Mesenteric fat pad (tissue), 1 donor: ENCODE measurements around the gene HOXA11. TPM values are rescaled to one million over a fixed set of nuclear protein-coding genes. Genes with fewer than 3 reads are reported as not detected.

ENCODE experiments used
- DNase-seq: peaks from one replicate; pipeline ENCODE4 v3.0.0-alpha.2; 2020; ENCODE audit warnings: low spot score
- total RNA-seq: library from RNA; stranded (reverse); fragmentation: NEBNext Ultra II Directional; extraction: Animal tissue kit (Norgen Biotek cat#: 25700); gene quantifications from one replicate; pipeline ENCODE4 v1.2.1, GENCODE V29; 2021
- donor health status: DM: yes; HTN: yes; CAD: no.

HOXA11 gene
- total RNA-seq, 1 donor from 2014 or later, result 6.1 TPM

DNA sequence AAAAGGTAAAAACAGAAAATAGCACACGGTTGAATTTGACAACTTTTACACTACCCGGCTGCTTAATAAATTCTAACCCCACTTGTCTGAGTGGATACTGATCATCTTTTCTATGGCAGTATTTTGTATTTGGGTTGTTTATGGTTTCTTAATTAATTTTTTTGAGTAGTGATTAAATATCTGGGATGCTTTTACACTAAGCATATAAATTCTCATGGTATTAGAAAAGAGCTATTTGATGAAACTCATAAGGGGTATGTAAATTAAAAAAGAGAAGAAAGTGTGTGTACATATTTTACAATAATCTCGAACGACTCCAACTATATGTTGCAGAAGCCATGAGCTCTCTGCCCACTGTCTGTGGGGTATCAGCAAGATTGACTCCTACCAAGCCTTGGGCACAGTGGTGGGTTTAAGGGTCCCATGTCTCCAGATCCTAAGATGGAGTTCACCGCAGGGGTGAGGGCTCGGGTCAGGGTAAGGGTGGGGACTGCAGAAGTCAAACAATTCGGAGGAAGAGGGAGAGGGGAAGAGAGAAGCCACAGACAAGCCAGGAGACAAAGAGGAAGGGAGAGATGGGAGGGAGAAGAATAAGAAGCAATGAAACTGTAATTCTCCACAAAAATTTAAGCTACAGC, 22.4 kb upstream of the HOXA11 start:
- no peak for DNase-seq

GRCh38 chr7:27205325-27206280, 20.6 kb upstream of the HOXA11 start:
- DNase-seq, result no peak

DNA sequence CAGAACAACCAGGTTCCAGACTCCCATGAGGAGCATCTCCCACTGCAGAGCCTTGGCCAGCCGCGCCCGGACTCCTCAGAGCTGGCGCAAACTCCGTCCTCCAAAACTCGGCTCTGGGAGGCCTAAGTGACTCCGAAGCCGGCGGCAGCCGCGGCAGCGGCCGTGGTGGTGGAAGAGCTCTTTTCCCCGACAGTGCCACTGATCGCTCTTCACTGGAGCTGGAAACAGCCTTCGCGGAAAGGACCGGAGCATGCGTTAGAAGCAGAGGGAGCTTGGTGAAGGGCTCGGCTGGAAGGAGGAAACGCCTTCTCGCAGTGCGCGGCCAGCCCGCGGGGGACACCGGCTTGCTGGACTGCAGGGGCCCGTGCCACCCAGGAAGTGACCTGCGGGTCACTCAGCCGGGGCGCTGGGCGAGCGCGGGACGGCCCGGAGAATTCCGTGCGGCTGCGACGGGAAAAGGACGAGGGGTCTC, 19.9 kb upstream of the HOXA11 start:
- DNase-seq, result no peak

GRCh38 chr7:27203964-27204594, 19.0 kb upstream of the HOXA11 start:
- DNase-seq, result no peak

DNA sequence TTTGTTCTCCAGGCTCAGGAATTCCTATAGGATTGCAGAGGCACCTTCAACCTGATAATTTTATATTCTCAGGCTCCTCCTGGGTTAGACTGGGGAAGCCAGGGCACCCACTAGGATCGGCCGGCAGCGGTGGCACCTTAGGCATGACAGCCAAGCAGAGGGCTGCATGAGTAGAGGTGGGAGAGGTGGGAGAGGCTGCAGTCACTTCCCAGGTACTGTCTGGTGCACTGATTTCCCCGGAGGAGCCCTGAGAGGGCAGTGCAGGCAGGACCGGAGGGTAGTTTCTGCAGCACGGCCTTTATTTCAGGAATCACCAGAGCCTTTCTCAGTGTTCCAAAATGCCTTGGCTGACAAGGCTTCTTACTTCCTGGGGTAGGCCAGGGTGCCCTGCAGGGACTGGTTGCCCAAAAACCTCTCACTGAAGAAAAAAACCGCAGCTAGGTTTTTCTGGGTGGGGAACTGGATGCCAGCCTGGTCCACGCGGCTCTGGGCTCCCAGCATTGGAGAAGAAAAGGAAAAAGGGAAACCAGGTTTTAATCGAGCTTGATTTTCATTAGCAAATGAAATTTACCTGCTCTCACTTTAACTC, 18.4 kb upstream of the HOXA11 start:
- DNase-seq, result no peak

- no peak for DNase-seq
These were observed 17.8 kb upstream of the HOXA11 start for GRCh38 chr7:27202862-27203134.

DNA sequence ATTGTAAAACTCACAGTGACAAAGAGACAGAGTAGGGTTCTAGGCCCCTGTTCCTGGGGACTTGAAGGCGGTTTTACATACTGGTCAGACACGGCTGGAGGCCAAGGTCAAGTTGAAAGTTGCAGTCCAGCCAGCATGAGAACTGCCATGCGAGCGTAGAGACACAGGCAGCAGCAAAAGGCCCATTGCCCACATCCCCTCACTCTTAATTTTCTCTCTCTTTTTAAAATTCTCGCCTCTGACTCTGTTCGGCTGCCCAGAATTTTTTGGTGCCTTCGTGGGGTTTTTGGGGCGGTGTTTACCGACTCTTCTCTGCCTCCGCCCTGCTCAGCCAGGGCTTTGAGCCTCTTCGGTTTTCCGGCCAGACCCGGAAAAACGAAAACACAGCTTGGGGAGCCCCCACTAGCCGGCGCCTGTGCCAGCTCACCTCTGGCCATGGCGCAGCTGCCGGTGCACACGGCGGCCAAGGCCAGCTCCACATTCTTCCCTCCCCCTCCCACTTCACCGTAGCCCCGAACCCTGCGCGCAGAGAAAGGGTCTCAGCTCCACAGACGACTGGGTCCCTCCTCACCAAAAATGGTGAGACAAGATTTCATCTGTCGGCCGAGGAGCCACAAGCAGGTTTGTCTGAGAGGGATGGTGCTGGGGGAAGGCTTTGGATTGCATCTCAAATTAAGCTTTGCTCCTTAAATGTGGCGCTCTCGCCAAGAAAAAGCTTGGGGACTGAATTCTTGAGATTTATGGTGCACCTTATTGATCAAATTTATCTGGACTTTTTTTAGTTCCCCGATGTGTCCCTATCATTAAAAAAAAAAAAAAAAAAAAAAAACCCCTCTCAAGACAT, 17.2 kb upstream of the HOXA11 start:
- DNase-seq, result no peak

DNA sequence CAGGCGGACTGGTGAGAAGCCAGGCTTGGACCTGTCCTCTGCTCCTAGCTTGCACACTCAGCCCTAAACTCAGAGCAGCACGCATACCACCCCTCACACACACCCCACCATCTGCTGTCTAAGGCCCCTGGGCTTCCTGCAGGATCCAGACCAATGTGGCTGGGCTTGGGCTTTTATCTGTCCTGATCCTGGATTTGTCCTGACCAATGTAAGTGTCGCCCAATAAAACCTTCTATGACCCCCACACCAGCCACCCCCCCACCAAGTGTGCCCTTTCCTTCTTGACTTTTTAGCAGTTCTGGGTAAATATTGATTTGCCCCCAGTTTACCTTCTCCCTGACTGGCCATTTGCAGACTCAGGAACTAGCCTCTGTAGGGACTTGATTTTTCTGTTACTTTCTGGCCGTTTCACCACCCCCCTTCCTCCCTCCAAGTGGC, 16.6 kb upstream of the HOXA11 start:
- no peak for DNase-seq

- DNase-seq, result no peak
These were observed 15.9 kb upstream of the HOXA11 start for GRCh38 chr7:27200761-27201579.

- no peak for DNase-seq
These were observed 15.1 kb upstream of the HOXA11 start, which contains the start of gene HOXA13 for GRCh38 chr7:27199849-27200760. TSS of gene HOXA13 (minus strand) at chr7:27200091. CDS start at chr7:27200077, 14 bp downstream.

GRCh38 chr7:27198871-27199801, 14.1 kb upstream of the HOXA11 start:
- peak; percentile 89 for DNase-seq

DNA sequence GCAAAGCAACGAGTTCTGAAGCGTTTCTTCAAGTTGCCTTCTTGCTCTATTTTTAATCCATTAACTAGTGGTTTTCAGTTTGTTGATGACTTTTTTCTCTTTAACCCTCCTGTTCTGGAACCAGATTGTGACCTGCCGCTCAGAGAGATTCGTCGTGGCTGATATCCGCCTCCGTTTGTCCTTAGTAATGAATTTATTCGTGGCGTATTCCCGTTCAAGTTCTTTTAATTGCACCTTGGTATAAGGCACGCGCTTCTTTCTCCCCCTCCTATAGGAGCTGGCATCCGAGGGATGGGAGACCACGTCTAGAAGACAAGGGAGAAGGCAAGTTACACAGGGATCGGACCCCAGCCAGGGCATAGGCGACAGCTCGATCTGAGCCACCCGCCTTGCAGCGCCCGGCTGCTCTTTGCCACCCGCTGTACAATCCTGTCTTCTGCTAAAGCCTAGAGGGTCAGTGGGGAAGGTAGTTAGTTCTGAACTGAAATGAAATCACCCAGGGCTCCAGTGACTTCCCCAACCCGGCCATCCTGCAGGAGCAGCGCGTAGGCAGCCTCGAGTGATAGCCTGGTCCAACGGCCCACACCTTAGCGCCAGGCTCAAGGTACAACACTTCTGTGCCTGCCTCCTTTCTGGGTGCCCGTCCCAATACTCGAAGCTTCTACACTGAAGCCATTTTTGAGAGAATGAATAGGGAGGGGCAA, 13.3 kb upstream of the HOXA11 start:
- DNase-seq, result peak; percentile 74

DNA sequence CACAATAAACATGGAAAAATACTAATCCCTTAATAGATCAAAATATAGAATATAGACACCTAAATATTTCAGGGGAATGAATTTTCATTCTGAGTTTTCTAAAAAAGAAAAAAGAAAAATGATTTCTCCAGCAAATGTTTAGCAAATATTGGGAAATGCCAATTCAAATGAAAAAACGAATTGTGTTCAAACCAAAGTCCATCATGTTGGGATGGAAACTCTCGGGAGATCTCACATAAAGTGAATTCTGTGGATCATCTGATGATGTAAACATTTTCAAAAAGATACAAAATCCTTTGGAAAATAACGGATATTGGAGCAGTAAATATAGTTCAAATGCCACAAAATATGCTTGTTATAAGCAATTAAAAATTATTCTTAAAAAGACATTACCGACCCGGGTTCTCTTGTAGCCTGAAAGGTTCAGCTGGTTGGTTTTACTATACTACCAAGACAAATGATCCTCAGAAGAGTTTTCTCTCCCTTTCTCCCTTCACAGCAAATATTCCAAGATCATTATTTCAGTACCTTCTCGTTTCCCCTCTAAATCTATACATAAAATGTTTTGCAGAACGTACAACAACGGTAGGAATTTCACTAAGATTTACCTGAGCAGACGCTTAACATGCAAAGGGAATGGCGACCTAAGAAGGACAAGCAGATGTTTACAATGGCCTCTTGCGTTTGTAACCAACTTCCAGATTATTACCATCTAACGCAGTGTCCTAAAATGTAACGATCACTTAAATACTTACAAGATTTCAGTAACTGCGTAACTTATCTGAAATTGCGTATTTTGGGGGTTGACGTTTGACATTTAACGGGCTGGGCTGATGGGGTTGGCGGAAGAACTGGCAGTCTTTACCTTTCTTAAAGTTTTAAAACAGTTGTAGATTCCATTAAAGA, 12.4 kb upstream of the HOXA11 start:
- DNase-seq, result no peak

DNA sequence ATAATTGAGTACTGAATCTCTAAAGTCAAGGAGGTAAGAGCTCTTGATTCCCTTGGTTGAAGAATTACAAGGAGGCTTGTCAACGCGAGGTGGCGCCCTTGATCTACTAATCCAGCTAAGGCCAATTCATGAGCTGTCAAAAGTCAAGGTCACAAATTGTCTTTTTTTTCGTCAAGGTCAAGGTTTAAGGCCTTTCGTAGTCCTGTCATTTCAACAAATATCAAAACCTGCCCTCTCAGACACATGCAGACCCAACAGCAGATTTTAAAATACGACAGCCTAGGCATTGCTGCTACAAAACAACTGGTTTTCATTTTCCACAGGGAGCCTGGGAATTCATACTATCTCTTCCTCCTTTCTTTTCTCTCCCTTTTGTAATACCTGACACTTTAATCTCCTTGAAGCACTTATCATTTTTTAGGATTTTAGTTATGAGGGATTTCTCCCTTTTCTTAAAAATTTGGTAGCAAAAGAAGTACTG, 11.3 kb upstream of the HOXA11 start:
- DNase-seq, result peak; percentile 89

- DNase-seq, result peak; percentile 24
These were observed 9.8 kb upstream of the HOXA11 start for GRCh38 chr7:27194686-27195379.
